ENCODE measurements around the gene ELP2. TPM values are rescaled to one million over a fixed set of nuclear protein-coding genes. Genes with fewer than 3 reads are reported as not detected.
"Not testable (repeated sequence)": the region's sequence is repeated elsewhere in the genome, so short reads cannot be mapped to it uniquely, and the experiment has no call there.

The ELP2 gene
- total and polyA plus RNA-seq, 2 experiments from 2014 or later: 57.6 to 103 TPM

DNA sequence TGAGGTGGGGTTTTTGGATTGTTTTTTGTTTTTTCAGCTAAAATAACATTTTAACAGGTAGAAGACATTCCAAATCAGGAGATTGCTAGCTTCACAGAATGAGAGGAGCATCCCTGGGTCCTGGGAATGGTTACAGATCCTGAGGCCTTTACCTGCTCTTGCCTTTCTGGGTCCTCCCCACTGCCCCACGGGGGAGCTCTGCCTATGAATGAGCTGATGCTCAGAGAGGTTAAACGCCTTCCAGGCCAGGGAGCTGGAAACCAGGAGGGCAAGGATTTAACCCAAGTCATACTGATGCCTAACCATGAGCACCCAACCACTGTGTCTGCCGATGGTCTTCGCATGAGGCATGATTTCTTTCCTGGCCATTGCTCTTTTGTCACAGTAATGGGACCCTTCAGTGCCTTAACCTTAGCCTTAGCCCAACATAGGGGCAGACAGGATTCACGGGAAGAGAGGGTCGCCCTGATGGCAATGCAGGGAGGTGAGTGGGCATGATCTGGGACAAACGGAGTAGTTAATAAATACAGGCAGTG, 73.7 kb downstream of the ELP2 start:
- in situ Hi-C loops (cut with MboI): no loop called here
- Histone ChIP-seq H3K79me2 (ENCODE audit: insufficient read depth) (peaks cover 7% of the 10 kb centered on the region; the same call in 1 of the 2 replicates), H3F3A (ENCODE audit: insufficient read depth) (peaks cover 11% of the 10 kb centered on the region; the same call in 1 of the 2 replicates), H3K4me3 (no peak overlapping the region), H2AFZ (no peak overlapping the region), H3K27ac (no peak overlapping the region), H3K9me3 (ENCODE audit: low read depth) (no peaks in the 10 kb centered on the region), H3K9ac (no peak overlapping the region), H3K36me3 (ENCODE audit: low read depth) (peaks cover 24% of the 10 kb centered on the region), H4K20me1 (ENCODE audit: insufficient read depth) (no peaks in the 10 kb centered on the region), H3K9me2 (ENCODE audit: insufficient read depth) (no peaks in the 10 kb centered on the region), H3K4me2 (ENCODE audit: unreplicated experiment) (no peak overlapping the region), H3K4me1 (ENCODE audit: insufficient read depth) (no peaks in the 10 kb centered on the region), H3K27me3 (replicated peaks; ENCODE audit: insufficient read depth) (no peaks in the 10 kb centered on the region)
- no peak for TF ChIP-seq EZH2phosphoT487 (IDR thresholded peaks at IDR 0.05; ENCODE audit: insufficient read depth, low read depth)
- TF ChIP-seq EZH2 (IDR thresholded peaks at IDR 0.05; ENCODE audit: insufficient read depth, poor library complexity, severe bottlenecking): no peak
- no peak for DNase-seq
- 72 to 77% methylated on average over 7 of the region's 7 CpGs for WGBS, 2 experiments (ENCODE audit: low coverage in 1 of 2, low lambda C conversion rate in 2 of 2, missing lambda C conversion rate in 2 of 2)

DNA sequence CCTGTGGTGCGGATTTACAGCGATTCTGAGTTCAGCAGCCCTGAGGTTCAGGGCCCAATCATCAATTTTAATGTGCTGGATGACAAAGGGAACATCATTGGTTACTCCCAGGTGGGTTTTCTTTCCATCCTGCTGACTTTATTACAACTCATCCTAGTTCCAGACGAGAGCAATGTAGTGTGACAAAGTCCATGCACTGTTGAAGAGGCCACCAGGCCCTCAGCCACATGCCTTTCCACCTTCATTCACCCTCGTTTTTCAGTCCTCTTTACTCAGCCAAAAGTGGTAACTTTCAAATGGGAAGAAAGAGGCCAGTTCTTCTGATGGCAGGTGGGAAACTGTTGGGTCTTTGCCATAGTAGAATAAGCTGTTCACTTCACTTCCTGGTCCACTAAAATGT, 75.5 kb downstream of the ELP2 start:
- Histone ChIP-seq H3K27ac (no peak overlapping the region), H3K4me2 (ENCODE audit: unreplicated experiment) (no peak overlapping the region), H2AFZ (no peak overlapping the region), H3F3A (ENCODE audit: insufficient read depth) (peaks cover 19% of the 10 kb centered on the region), H3K9me3 (ENCODE audit: low read depth) (no peaks in the 10 kb centered on the region), H3K27me3 (replicated peaks; ENCODE audit: insufficient read depth) (no peaks in the 10 kb centered on the region), H4K20me1 (ENCODE audit: insufficient read depth) (0 out of 2 replicates have a peak, but pooled peaks cover 5% of the 10 kb centered on the region), H3K4me3 (no peak overlapping the region), H3K9me2 (ENCODE audit: insufficient read depth) (no peaks in the 10 kb centered on the region), H3K9ac (no peak overlapping the region), H3K79me2 (ENCODE audit: insufficient read depth) (peaks cover 7% of the 10 kb centered on the region; the same call in 1 of the 2 replicates), H3K4me1 (ENCODE audit: insufficient read depth) (no peaks in the 10 kb centered on the region), H3K36me3 (ENCODE audit: low read depth) (peaks cover 27% of the 10 kb centered on the region)
- 74 to 79% methylated on average over 4 of the region's 4 CpGs for WGBS, 2 experiments (ENCODE audit: low coverage in 1 of 2, low lambda C conversion rate in 2 of 2, missing lambda C conversion rate in 2 of 2)
- DNase-seq: no peak
- TF ChIP-seq EZH2phosphoT487 (IDR thresholded peaks at IDR 0.05; ENCODE audit: insufficient read depth, low read depth) (no peak), EZH2 (IDR thresholded peaks at IDR 0.05; ENCODE audit: insufficient read depth, poor library complexity, severe bottlenecking) (no peak)
- in situ Hi-C loops (cut with MboI): no loop called here

DNA sequence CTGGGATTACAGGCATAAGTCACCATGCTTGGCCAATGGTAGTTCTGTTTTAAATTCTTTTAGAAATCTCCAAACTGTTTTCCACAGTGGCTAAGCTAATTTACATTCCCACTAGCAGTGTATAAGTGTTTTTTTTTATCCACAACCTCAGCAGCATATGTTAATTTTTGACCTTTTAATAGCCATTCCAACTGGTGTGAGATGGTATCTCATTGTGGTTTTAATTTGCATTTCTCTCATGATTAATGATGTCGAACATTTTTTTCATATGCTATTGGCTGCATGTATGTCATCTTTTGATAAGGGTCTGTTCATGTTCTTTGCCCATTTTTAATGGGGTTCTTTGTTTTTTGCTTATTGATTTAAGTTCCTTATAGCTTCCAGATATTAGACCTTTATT, 77.6 kb downstream of the ELP2 start:
- DNase-seq: no peak
- 90 to 96% methylated on average over 1 of the region's 1 CpG for WGBS, 2 experiments (ENCODE audit: low coverage in 1 of 2, low lambda C conversion rate in 2 of 2, missing lambda C conversion rate in 2 of 2)
- H3K9ac ChIP-seq: no peak overlapping the region
- peaks cover 37% of the 10 kb centered on the region for H3F3A ChIP-seq (ENCODE audit: insufficient read depth)
- H3K27ac ChIP-seq: no peak overlapping the region
- H3K36me3 ChIP-seq (ENCODE audit: low read depth): peaks cover 30% of the 10 kb centered on the region
- in situ Hi-C loops (cut with MboI): no loop called here
- no peak overlapping the region for H3K4me3 ChIP-seq
- H3K9me2 ChIP-seq (ENCODE audit: insufficient read depth): no peaks in the 10 kb centered on the region
- no peak for TF ChIP-seq EZH2 (IDR thresholded peaks at IDR 0.05; ENCODE audit: insufficient read depth, poor library complexity, severe bottlenecking)
- no peak for TF ChIP-seq EZH2phosphoT487 (IDR thresholded peaks at IDR 0.05; ENCODE audit: insufficient read depth, low read depth)
- no peaks in the 10 kb centered on the region for H3K9me3 ChIP-seq (ENCODE audit: low read depth)
- H3K79me2 ChIP-seq (ENCODE audit: insufficient read depth): peaks cover 7% of the 10 kb centered on the region
- H2AFZ ChIP-seq: no peak overlapping the region
- H3K4me2 ChIP-seq (ENCODE audit: unreplicated experiment): no peak overlapping the region
- 0 out of 2 replicates have a peak, but pooled peaks cover 7% of the 10 kb centered on the region for H4K20me1 ChIP-seq (ENCODE audit: insufficient read depth)
- peaks cover 13% of the 10 kb centered on the region for H3K4me1 ChIP-seq (ENCODE audit: insufficient read depth)
- no peaks in the 10 kb centered on the region for H3K27me3 ChIP-seq (replicated peaks; ENCODE audit: insufficient read depth)

DNA sequence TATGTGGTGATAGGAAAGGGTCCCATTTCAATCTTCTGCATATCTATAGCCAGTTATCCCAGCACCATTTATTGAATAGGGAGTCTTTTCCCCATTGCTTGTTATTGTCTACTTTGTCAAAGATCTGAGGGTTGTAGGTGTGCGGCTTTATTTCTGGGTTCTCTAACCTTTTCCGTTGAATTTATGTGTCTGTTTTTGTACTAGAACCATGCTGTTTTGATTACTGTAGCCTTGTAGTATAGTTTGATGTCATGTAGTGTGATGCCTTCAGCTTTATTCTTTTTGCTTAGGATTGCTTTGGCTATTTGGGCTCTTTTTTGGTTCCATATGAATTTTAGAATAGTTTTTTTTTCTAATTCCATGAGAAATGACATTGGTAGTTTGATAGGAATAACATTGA, 78.3 kb downstream of the ELP2 start:
- H2AFZ ChIP-seq; H3K79me2 ChIP-seq (ENCODE audit: insufficient read depth); H3K4me3 ChIP-seq; H4K20me1 ChIP-seq (ENCODE audit: insufficient read depth); H3K27ac ChIP-seq; H3K9me3 ChIP-seq (ENCODE audit: low read depth); H3K9ac ChIP-seq; H3K27me3 ChIP-seq (replicated peaks; ENCODE audit: insufficient read depth); in situ Hi-C loops (cut with MboI); H3K9me2 ChIP-seq (ENCODE audit: insufficient read depth); H3K4me2 ChIP-seq (ENCODE audit: unreplicated experiment); DNase-seq: not testable (repeated sequence)
- H3K36me3 ChIP-seq (ENCODE audit: low read depth): peaks cover 34% of the 10 kb centered on the region
- peaks cover 37% of the 10 kb centered on the region for H3F3A ChIP-seq (ENCODE audit: insufficient read depth)
- peaks cover 13% of the 10 kb centered on the region for H3K4me1 ChIP-seq (ENCODE audit: insufficient read depth)
- 93 to 100% methylated on average over 2 of the region's 2 CpGs for WGBS, 2 experiments (ENCODE audit: low coverage in 1 of 2, low lambda C conversion rate in 2 of 2, missing lambda C conversion rate in 2 of 2)

Data from GM23248 (cell line).